Epithelial cell of proximal tubule (primary cell): Measurements from ENCODE around the gene MXRA7. TPM values are rescaled to one million over a fixed set of nuclear protein-coding genes. Genes with fewer than 3 reads are reported as not detected.
"Not testable (repeated sequence)": the region's sequence is repeated elsewhere in the genome, so short reads cannot be mapped to it uniquely, and the experiment has no call there.

Experiments used
- DNase-seq: peaks from one replicate; pipeline ENCODE4 v3.0.0-alpha.2; 2011; ENCODE audit warnings: low read depth
- H3K4me3 ChIP-seq: 2 replicates; pipeline ENCODE4 v1.5.1; 2011; ENCODE audit warnings: low read depth, mild to moderate bottlenecking, low read length
- total RNA-seq: library from RNA; depleted of rRNA; stranded (reverse); fragments of >200 nt; gene quantifications from 2 replicates; pipeline ENCODE4 v1.2.3, GENCODE V29; 2015
- TF ChIP-seq, protein P1 (sequence below): conservative IDR thresholded peaks from 2 replicates; pipeline ENCODE4 v1.5.1; 2012; ENCODE audit warnings: low read depth, mild to moderate bottlenecking, low read length

Gene MXRA7
- total RNA-seq, 1 donor from 2014 or later: 167 TPM

DNA sequence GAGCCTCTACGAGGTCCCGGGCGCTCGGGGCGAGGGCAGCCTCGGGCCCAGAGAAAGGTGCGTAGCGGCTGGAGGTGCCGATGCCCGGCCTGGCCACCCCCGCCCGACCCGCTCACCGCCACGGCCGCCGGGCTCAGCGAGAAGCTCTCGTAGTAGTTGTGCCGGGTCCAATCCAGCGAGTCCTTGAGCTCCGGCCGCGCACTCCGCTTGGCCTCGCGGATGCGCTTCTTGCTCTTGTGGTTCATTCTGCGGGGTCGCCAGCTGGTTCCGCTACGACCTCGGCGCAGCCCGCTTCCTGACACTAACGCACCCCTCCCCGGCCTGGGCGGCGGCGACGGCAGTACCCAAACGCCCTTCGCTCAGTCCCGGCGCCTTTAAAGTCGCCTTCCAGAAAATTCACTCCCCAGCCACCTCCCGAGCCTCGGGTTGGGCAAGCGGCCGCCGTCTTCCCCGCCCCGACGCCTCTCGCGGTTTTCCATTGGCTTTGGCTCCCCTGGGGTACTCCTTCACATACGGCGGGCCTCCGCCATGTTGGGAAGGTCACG is 15.5 kb upstream of the MXRA7 start, which contains the start of gene JMJD6:
Gene JMJD6, minus strand, starts transcription at position 376 of the 545 bp plus-strand sequence. Its CDS starts 131 bp downstream, at position 245.
- peak within 1 kb of the TSS; percentile 98 for H3K4me3 ChIP-seq
- no peak for DNase-seq
- TF ChIP-seq, protein P1, sequence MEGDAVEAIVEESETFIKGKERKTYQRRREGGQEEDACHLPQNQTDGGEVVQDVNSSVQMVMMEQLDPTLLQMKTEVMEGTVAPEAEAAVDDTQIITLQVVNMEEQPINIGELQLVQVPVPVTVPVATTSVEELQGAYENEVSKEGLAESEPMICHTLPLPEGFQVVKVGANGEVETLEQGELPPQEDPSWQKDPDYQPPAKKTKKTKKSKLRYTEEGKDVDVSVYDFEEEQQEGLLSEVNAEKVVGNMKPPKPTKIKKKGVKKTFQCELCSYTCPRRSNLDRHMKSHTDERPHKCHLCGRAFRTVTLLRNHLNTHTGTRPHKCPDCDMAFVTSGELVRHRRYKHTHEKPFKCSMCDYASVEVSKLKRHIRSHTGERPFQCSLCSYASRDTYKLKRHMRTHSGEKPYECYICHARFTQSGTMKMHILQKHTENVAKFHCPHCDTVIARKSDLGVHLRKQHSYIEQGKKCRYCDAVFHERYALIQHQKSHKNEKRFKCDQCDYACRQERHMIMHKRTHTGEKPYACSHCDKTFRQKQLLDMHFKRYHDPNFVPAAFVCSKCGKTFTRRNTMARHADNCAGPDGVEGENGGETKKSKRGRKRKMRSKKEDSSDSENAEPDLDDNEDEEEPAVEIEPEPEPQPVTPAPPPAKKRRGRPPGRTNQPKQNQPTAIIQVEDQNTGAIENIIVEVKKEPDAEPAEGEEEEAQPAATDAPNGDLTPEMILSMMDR: no peak

DNA sequence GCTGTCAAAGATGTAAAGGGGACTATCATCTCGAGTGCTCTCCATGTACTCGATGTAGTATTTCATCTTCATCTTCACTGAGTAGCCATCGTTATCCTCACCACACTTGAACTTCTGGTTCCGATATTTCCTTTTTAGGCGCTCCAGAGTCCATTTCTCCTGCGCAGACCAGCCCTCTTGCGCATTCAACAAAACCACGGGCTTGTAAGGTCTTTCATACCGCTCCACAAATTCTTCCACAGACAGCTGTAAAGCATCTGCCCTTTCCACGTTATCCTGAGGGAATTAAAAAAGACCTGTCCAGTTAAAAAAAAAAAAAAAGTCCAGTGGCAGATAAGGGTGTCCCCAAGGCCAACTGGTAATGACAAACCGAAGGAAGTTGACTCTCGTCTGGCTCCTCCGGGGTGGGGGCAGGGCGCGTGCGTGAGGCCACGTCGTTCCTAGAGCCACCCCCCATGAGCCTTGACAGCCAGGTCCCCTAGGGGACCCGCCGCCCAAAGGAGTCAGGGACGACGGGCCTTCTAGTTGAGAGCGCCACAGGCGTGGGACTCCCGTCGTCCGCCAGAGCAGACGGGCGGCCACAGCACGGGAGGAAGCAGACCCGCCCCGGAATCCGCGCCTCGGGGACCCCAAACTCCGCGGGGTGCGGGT is 14.9 kb upstream of the MXRA7 start:
- TF ChIP-seq, protein P1: no peak
- DNase-seq: no peak
- H3K4me3 ChIP-seq: peak overlapping the region; percentile 98

DNA sequence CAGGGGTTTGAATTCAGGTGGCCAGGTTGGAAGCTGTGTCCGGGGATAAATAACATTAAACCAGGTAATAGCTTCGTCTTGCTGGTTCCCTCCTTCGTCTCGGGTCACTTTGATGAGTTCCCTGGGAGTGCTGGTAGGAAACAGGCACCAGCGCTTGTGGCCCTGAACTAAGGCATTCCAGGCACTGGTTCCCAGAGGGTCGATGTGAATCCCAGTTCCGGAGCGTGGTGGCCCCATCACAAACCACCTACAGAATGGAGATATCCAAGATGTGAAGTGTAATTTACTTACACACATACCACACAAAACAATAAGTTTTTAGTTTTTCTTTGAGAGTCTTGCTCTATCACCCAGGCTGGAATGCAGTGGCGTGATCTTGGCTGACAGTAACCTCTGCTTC is 13.0 kb upstream of the MXRA7 start:
- TF ChIP-seq, protein P1: no peak
- no peak for DNase-seq
- H3K4me3 ChIP-seq: no peak overlapping the region

DNA sequence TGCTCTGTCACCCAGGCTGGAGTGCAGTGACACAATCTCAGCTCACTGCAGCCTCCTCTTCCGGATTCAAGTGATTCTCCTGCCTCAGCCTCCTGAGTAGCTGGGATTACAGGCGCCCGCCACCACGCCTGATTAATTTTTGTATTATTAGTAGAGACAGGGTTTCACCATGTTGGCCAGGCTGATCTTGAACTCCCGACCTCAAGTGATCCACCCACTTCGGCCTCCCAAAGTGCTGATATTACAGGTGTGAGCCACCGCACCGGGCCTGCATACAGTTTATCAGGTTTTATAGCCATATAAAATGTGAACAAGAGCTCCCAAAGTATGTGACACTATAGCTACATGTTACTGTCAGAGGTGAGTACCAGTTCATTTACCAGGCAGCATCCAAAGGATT is 12.2 kb upstream of the MXRA7 start:
- H3K4me3 ChIP-seq, DNase-seq: not testable (repeated sequence)

DNA sequence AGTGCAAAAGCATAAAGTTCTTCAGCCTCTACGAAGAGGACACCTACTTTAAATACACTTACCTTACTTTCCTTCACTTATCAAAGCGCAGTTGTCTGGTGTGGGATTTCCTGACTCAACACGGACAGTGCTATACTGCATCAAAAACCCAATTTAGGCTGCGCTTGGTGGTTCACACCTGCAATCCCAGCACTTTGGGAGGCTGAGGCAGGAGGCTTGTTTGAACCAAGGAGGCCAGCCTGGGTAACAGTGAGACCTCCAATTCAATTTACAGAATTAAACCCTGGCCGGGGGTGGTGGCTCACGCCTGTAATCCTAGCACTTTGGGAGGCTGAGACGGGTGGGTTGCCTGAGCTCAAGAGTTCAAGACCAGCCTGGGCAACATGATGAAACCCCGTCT is 11.5 kb upstream of the MXRA7 start:
- DNase-seq: no peak
- TF ChIP-seq, protein P1: no peak

DNA sequence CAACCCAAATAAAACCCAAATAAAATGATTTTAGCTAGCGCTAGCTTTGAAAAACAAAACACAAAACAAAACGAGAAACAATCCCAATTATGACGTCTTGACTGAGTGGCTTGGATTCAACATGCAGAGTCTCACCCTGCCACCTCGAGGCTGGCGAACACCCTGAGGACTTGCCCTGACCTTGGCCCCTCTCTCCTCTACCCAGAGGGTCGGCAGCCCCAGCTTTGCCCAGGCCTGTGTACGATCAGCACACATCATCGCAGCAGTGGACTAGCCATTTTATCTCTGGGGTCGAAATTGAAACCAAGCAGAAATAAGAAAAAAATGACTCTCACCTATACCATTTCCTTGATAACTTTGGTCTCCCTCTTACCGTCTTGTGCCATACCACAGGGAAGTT is 10.7 kb upstream of the MXRA7 start:
- no peak for DNase-seq
- H3K4me3 ChIP-seq: no peak overlapping the region
- TF ChIP-seq, protein P1: no peak

More for the DNA sequence above, 11.5 kb upstream of the MXRA7 start:
- H3K4me3 ChIP-seq: no peak overlapping the region

DNA sequence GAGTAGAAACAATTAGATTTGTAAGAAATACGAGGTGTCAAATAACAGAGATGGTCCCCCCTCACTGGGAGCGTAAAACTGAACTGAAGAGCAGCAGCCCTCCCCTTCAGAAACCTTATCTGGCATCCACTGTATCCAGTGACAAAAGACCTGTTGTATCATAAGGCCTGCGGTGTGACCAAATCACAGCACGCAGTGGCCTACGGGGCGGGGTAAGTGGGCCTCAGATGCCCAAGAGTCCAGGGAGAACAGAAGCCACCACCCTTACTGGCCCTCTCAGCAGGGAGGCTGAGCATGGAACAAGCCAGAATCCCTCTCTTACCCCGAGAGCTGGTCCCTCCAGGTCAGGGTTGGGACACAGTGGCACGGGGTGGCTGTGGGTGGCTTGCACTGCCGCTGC is 10.2 kb upstream of the MXRA7 start:
- DNase-seq: no peak
- TF ChIP-seq, protein P1: no peak
- no peak overlapping the region for H3K4me3 ChIP-seq
